ENCODE data around the gene ALB. TPM values are rescaled to one million over a fixed set of nuclear protein-coding genes. Genes with fewer than 3 reads are reported as not detected.
"Not testable (repeated sequence)": the region's sequence is repeated elsewhere in the genome, so short reads cannot be mapped to it uniquely, and the experiment has no call there.

Gene ALB
- total and polyA plus RNA-seq, 2 experiments from 2014 or later = not detected

DNA sequence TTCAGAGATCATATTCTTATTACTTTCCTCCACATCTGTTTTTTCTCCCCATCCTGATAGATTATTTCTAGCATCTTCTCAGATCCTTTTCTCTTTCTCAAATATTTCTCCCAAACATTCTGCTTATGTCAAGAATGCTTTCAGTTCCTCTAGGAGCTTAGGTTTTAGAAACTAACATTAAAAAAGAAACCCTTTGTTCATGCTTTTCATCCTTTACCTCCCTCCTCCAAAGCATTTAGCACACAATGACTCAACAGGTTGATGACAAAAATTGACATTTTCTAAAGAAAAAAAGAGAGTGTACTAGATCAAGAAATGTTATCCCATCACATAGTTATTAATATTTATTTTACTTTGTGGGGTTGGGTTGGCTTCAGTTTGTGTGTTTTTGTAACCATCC is 16.5 kb upstream of the ALB start:
- Histone ChIP-seq H3K9ac (no peak overlapping the region), H3K9me3 (ENCODE audit: low read depth) (no peaks in the 10 kb centered on the region), H3K4me2 (ENCODE audit: unreplicated experiment) (no peak overlapping the region), H3K27me3 (replicated peaks; ENCODE audit: insufficient read depth) (no peaks in the 10 kb centered on the region; the same call in 1 of the 2 replicates), H3K4me1 (ENCODE audit: insufficient read depth) (no peaks in the 10 kb centered on the region), H3K79me2 (ENCODE audit: insufficient read depth) (no peaks in the 10 kb centered on the region), H3K9me2 (ENCODE audit: insufficient read depth) (no peaks in the 10 kb centered on the region), H4K20me1 (ENCODE audit: insufficient read depth) (no peaks in the 10 kb centered on the region), H3K27ac (no peak overlapping the region), H2AFZ (no peak overlapping the region), H3K36me3 (ENCODE audit: low read depth) (no peaks in the 10 kb centered on the region), H3K4me3 (no peak overlapping the region), H3F3A (ENCODE audit: insufficient read depth) (no peaks in the 10 kb centered on the region)
- in situ Hi-C loops (cut with MboI) = no loop called here
- no peak for DNase-seq
- no peak for TF ChIP-seq EZH2phosphoT487 (IDR thresholded peaks at IDR 0.05; ENCODE audit: insufficient read depth, low read depth)
- no peak for TF ChIP-seq EZH2 (IDR thresholded peaks at IDR 0.05; ENCODE audit: insufficient read depth, poor library complexity, severe bottlenecking)

DNA sequence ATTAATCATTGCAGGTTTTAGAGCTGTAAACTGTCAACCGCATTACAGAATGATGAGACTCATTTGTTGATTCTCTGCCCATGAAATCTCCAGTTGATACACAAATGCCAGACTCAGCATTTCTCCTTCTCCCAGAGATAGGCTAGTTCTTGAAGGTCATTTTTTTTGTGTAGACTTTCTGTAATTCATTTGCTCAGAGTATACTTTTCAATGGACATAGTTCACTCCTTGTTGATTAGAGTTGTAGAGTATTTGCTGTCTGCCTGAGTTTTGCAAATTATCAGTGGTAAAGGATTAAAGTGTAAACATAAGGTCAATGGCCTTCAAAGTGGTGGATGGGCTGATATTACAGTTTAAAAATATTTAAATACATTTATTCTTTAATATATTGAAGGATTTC is 15.2 kb upstream of the ALB start:
- Histone ChIP-seq H3K4me3 (no peak overlapping the region), H2AFZ (no peak overlapping the region), H3K36me3 (ENCODE audit: low read depth) (no peaks in the 10 kb centered on the region), H3F3A (ENCODE audit: insufficient read depth) (no peaks in the 10 kb centered on the region), H3K79me2 (ENCODE audit: insufficient read depth) (no peaks in the 10 kb centered on the region), H4K20me1 (ENCODE audit: insufficient read depth) (no peaks in the 10 kb centered on the region), H3K9me2 (ENCODE audit: insufficient read depth) (no peaks in the 10 kb centered on the region), H3K9me3 (ENCODE audit: low read depth) (no peaks in the 10 kb centered on the region), H3K27me3 (replicated peaks; ENCODE audit: insufficient read depth) (no peaks in the 10 kb centered on the region; the same call in 1 of the 2 replicates), H3K27ac (no peak overlapping the region), H3K9ac (no peak overlapping the region), H3K4me2 (ENCODE audit: unreplicated experiment) (no peak overlapping the region), H3K4me1 (ENCODE audit: insufficient read depth) (no peaks in the 10 kb centered on the region)
- no peak for DNase-seq
- TF ChIP-seq EZH2 (IDR thresholded peaks at IDR 0.05; ENCODE audit: insufficient read depth, poor library complexity, severe bottlenecking) (no peak), EZH2phosphoT487 (IDR thresholded peaks at IDR 0.05; ENCODE audit: insufficient read depth, low read depth) (no peak)
- WGBS, 2 experiments (ENCODE audit: low coverage in 1 of 2, low lambda C conversion rate in 2 of 2, missing lambda C conversion rate in 2 of 2) = 86 to 87% methylated on average over 1 of the region's 1 CpG
- in situ Hi-C loops (cut with MboI) = no loop called here

DNA sequence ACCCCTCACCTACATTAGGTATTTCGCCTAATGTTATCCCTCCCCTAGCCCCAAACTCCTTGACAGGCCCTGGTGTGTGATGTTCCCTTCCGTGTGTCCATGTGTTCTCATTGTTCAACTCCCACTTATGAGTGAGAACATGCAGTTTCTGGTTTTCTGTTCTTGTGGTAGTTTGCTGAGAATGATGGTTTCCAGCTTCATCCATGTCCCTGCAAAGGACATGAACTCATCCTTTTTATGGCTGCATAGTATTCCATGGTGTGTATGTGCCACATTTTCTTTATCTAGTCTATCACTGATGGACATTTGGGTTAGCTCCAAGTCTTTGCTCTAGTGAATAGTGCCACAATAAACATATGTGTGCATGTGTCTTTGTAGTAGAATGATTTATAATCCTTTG is 14.4 kb upstream of the ALB start:
- H4K20me1 ChIP-seq (ENCODE audit: insufficient read depth); DNase-seq; H3K9me3 ChIP-seq (ENCODE audit: low read depth); H3K79me2 ChIP-seq (ENCODE audit: insufficient read depth); in situ Hi-C loops (cut with MboI); H3K27me3 ChIP-seq (replicated peaks; ENCODE audit: insufficient read depth); H3K4me3 ChIP-seq; H3K9me2 ChIP-seq (ENCODE audit: insufficient read depth); H3K27ac ChIP-seq; H3F3A ChIP-seq (ENCODE audit: insufficient read depth); H3K4me1 ChIP-seq (ENCODE audit: insufficient read depth); H2AFZ ChIP-seq; H3K4me2 ChIP-seq (ENCODE audit: unreplicated experiment); H3K36me3 ChIP-seq (ENCODE audit: low read depth); H3K9ac ChIP-seq: not testable (repeated sequence)
- 58 to 67% methylated on average over 2 of the region's 2 CpGs for WGBS, 2 experiments (ENCODE audit: low coverage in 1 of 2, low lambda C conversion rate in 2 of 2, missing lambda C conversion rate in 2 of 2)

DNA sequence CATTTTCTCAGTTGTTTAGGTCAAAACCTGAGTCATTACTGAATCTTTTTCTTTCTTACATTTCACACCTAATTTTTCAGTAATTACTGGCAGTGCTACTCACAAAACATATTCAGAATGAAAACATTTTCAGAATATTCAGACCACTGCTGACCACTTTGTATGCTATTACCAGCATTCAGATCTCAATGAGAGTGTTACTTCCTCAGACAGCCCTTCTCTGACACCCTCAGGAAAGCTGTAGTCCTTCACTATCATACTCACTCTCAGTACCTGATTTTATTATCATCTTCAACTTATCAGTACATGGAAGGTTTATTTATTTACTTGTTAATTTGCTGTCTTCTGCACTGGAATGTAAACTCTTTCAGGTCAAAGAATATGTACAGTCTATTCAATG is 12.3 kb upstream of the ALB start:
- Histone ChIP-seq H3K4me1 (ENCODE audit: insufficient read depth) (no peaks in the 10 kb centered on the region), H3K4me3 (no peak overlapping the region), H3K4me2 (ENCODE audit: unreplicated experiment) (no peak overlapping the region), H3F3A (ENCODE audit: insufficient read depth) (no peaks in the 10 kb centered on the region), H3K9me2 (ENCODE audit: insufficient read depth) (no peaks in the 10 kb centered on the region), H2AFZ (no peak overlapping the region), H3K9me3 (ENCODE audit: low read depth) (no peaks in the 10 kb centered on the region), H3K27me3 (replicated peaks; ENCODE audit: insufficient read depth) (no peaks in the 10 kb centered on the region), H3K79me2 (ENCODE audit: insufficient read depth) (no peaks in the 10 kb centered on the region), H3K9ac (no peak overlapping the region), H4K20me1 (ENCODE audit: insufficient read depth) (no peaks in the 10 kb centered on the region), H3K36me3 (ENCODE audit: low read depth) (no peaks in the 10 kb centered on the region), H3K27ac (no peak overlapping the region)
- in situ Hi-C loops (cut with MboI) = no loop called here
- DNase-seq = no peak
- TF ChIP-seq EZH2phosphoT487 (IDR thresholded peaks at IDR 0.05; ENCODE audit: insufficient read depth, low read depth) (no peak), EZH2 (IDR thresholded peaks at IDR 0.05; ENCODE audit: insufficient read depth, poor library complexity, severe bottlenecking) (no peak)

DNA sequence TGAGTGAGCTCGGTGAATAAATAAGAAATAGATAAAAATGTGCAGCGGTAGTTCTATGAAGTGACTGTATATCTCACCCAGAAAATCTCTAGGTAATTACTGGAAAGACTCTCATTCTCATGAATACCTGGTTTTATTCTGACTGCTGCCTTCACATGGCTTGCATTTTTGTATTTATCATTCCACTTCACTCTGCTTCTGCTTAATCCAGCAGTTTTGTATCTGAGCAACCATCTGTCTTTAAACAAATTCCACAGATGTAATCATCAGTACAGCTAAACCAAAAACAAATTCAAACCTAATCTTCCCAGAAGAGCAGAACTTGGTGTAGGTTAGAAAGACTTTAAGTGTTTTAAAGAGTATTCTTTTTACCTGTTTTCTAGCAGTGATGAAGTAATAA is 11.2 kb upstream of the ALB start:
- Histone ChIP-seq H3K9me2 (ENCODE audit: insufficient read depth) (no peaks in the 10 kb centered on the region), H3K27me3 (replicated peaks; ENCODE audit: insufficient read depth) (no peaks in the 10 kb centered on the region), H3K36me3 (ENCODE audit: low read depth) (no peaks in the 10 kb centered on the region), H3K9ac (no peak overlapping the region), H2AFZ (no peak overlapping the region), H3K27ac (no peak overlapping the region), H3F3A (ENCODE audit: insufficient read depth) (no peaks in the 10 kb centered on the region), H3K4me3 (no peak overlapping the region), H3K9me3 (ENCODE audit: low read depth) (no peaks in the 10 kb centered on the region), H3K4me1 (ENCODE audit: insufficient read depth) (no peaks in the 10 kb centered on the region), H3K4me2 (ENCODE audit: unreplicated experiment) (no peak overlapping the region), H3K79me2 (ENCODE audit: insufficient read depth) (no peaks in the 10 kb centered on the region), H4K20me1 (ENCODE audit: insufficient read depth) (no peaks in the 10 kb centered on the region)
- WGBS, 2 experiments (ENCODE audit: low coverage in 1 of 2, low lambda C conversion rate in 2 of 2, missing lambda C conversion rate in 2 of 2) = 62 to 64% methylated on average over 2 of the region's 2 CpGs
- TF ChIP-seq EZH2 (IDR thresholded peaks at IDR 0.05; ENCODE audit: insufficient read depth, poor library complexity, severe bottlenecking) (no peak), EZH2phosphoT487 (IDR thresholded peaks at IDR 0.05; ENCODE audit: insufficient read depth, low read depth) (no peak)
- DNase-seq = no peak
- in situ Hi-C loops (cut with MboI) = no loop called here
